GM12878 (cell line): Measurements from ENCODE around the gene SLC13A2. TPM values are rescaled to one million over a fixed set of nuclear protein-coding genes. Genes with fewer than 3 reads are reported as not detected.

Experiments used
- ATAC-seq: fragments of 200-7000 bp; cut with Tn5 transposase; 3 replicates; pipeline ENCODE4 v1.9.1; 2020; ENCODE audit warnings: mild to moderate bottlenecking, moderate library complexity
- BruUV-seq: library from RNA; stranded (reverse); fragments of 400-500 nt; replicated peaks from 2 replicates; lab custom pipeline; 2021; lab: Mats Ljungman, UMichigan
- CTCF ChIA-PET: fragments of 300-600 bp; sonication (Branson Sonifier 250); formaldehyde crosslinking; extraction: SDS; loops from one replicate; lab custom pipeline; 2021; ENCODE audit warnings: inconsistent platforms; lab: Yijun Ruan, JAX
- POLR2A ChIA-PET: fragments of 350-600 bp; formaldehyde crosslinking; extraction: SDS; loops from one replicate; lab custom pipeline; 2021; ENCODE audit warnings: inconsistent platforms; lab: Charles Lee
- RAD21 ChIA-PET: fragments of 300-600 bp; sonication (Branson Sonifier 250); formaldehyde crosslinking; loops from one replicate; lab custom pipeline; 2023; ENCODE audit warnings: antibody characterized with exemption; ENCODE audit not compliant: unreplicated experiment; lab: Charles Lee
- SMC1A ChIA-PET: fragments of 300-600 bp; sonication (Branson Sonifier 250); formaldehyde crosslinking; loops from one replicate; lab custom pipeline; 2023; ENCODE audit not compliant: unreplicated experiment, uncharacterized antibody; lab: Charles Lee
- DNase-seq: peaks from one replicate; pipeline ENCODE4 v3.0.0-alpha.2; 2011; ENCODE audit warnings: low read depth, low spot score
- FAIRE-seq: peaks from 3 replicates; lab custom pipeline; 2011; peaks lifted over from hg19 to GRCh38; lab: Jason Lieb, UNC
- H2AFZ ChIP-seq: 2 replicates; pipeline ENCODE4 v1.6.0; 2011; ENCODE audit warnings: low read depth, low read length, control low read depth; ENCODE audit not compliant: control insufficient read depth
- H3K27ac ChIP-seq: 2 replicates; pipeline ENCODE4 v1.5.1; 2011; ENCODE audit warnings: control low read depth; ENCODE audit not compliant: control insufficient read depth, insufficient read depth
- H3K27me3 ChIP-seq, 2 experiments: replicated peaks in 1 of 2; 2 replicates each; pipeline versions ENCODE4 v1.6.0 to v1.6.1; 2011; ENCODE audit warnings: low read length in 1 of 2; ENCODE audit not compliant: control insufficient read depth in 2 of 2, insufficient read depth in 2 of 2
- H3K36me3 ChIP-seq, 2 experiments: 2 replicates each; pipeline ENCODE4 v1.5.1; 2011; ENCODE audit warnings: low read length in 1 of 2; ENCODE audit not compliant: control insufficient read depth in 2 of 2, insufficient read depth in 2 of 2
- H3K4me1 ChIP-seq: 2 replicates; pipeline ENCODE4 v1.6.1; 2011; ENCODE audit warnings: mild to moderate bottlenecking, low read length, moderate library complexity, mixed read lengths; ENCODE audit not compliant: control insufficient read depth, insufficient read depth
- H3K4me2 ChIP-seq: 2 replicates; pipeline ENCODE4 v1.6.0; 2011; ENCODE audit warnings: control low read depth; ENCODE audit not compliant: control insufficient read depth, insufficient read depth
- H3K4me3 ChIP-seq: fragments of 200-600 bp; sonication (generic); 2 replicates; pipeline ENCODE4 v1.5.1; 2016
- H3K79me2 ChIP-seq: 2 replicates; pipeline ENCODE4 v1.6.0; 2011; ENCODE audit warnings: low read length; ENCODE audit not compliant: control insufficient read depth, insufficient read depth
- H3K9ac ChIP-seq: 2 replicates; pipeline ENCODE4 v1.8.0; 2011; ENCODE audit warnings: low read length, control low read depth, mixed read lengths; ENCODE audit not compliant: control insufficient read depth, insufficient read depth
- H3K9me3 ChIP-seq: replicated peaks from 3 replicates; pipeline ENCODE4 v1.5.1; 2011; ENCODE audit warnings: mild to moderate bottlenecking, low read length; ENCODE audit not compliant: control insufficient read depth, insufficient read depth
- H4K20me1 ChIP-seq: 2 replicates; pipeline ENCODE4 v1.6.0; 2011; ENCODE audit not compliant: control insufficient read depth, insufficient read depth
- CEBPZ ChIP-seq: fragments of 150-350 bp; IDR thresholded peaks from 2 replicates; pipeline ENCODE4 v1.6.1; 2016; ENCODE audit warnings: low read depth, low read length
- EED ChIP-seq: sonication (generic); IDR thresholded peaks from 2 replicates; pipeline ENCODE4 v1.6.1; 2016; ENCODE audit warnings: antibody characterized with exemption, low read depth
- MYC ChIP-seq: IDR thresholded peaks from 2 replicates; pipeline ENCODE4 v1.6.1; 2011; ENCODE audit warnings: mild to moderate bottlenecking, low read length, moderate library complexity, inconsistent platforms; ENCODE audit not compliant: insufficient read depth, insufficient replicate concordance, insufficient read length, severe bottlenecking
- PBX3 ChIP-seq: IDR thresholded peaks from 2 replicates; pipeline ENCODE4 v1.6.1; 2011; ENCODE audit warnings: mild to moderate bottlenecking, low read depth, low read length, moderate library complexity; ENCODE audit not compliant: insufficient replicate concordance
- PRDM15 ChIP-seq: fragments of 450-650 bp; formaldehyde crosslinking; IDR thresholded peaks from 2 replicates; pipeline ENCODE4 v1.4.0; 2020; ENCODE audit warnings: mild to moderate bottlenecking, moderate library complexity
- ZBED1 ChIP-seq: IDR thresholded peaks from 2 replicates; pipeline ENCODE4 v1.6.1; 2016; ENCODE audit warnings: borderline replicate concordance
- WGBS: methylation state at CpG from one replicate; pipeline ENCODE4 v1.1.6; 2016; ENCODE audit warnings: low lambda C conversion rate; ENCODE audit not compliant: insufficient replicate concordance, insufficient coverage; ENCODE audit errors: missing lambda C conversion rate; 5-methylcytosine and 5-hydroxymethylcytosine counted together
- in situ Hi-C: fragments of 300-500 bp; cut with MboI; formaldehyde crosslinking; loops from 9 replicates; pipeline ENCODE4 v1.14.3; 2018; ENCODE audit warnings: mixed read lengths
- intact Hi-C: fragments of 100-400 bp; cut with micrococcal nuclease; formaldehyde crosslinking; loops from one replicate; pipeline ENCODE4 v1.14.2; 2022; ENCODE audit not compliant: unreplicated experiment
- polyA plus RNA-seq, 11 experiments: library from polyadenylated mRNA; depleted of rRNA in 4 of 11; unstranded in 6 of 11; stranded (reverse) in 5 of 11; fragments of >200 nt; fragmentation: Nextera tagmentation in 4 of 11; fragmentation: Illumina TruSeq in 1 of 11; extraction: Ambion mirVana in 4 of 11; extraction: Trizol in 1 of 11; gene quantifications; 1 replicate in 1 of 11; 2 replicates in 10 of 11; pipeline versions ENCODE4 v1.2.1 to v1.2.3, GENCODE V29; 2011 to 2016; ENCODE audit warnings: inconsistent platforms in 2 of 11, missing spikeins in 2 of 11, low read depth in 1 of 11
- total RNA-seq, 4 experiments: library from RNA; depleted of rRNA in 3 of 4; stranded (reverse); fragments of >200 nt in 3 of 4; fragmentation: Illumina TruSeq in 1 of 4; extraction: Trizol in 1 of 4; gene quantifications; 2 replicates each; pipeline versions ENCODE4 v1.2.1 to v1.2.3, GENCODE V29; 2013 to 2021

Gene SLC13A2
- total and polyA plus RNA-seq, 10 of the 15 experiments (the other 5 are each of a cell fraction or from before 2014, with no cell fraction given) = 0.03 to 0.13 (median 0.05) TPM; not detected in 6

GRCh38 chr17:28447396-28447760, 26.1 kb upstream of the SLC13A2 start:
- H3K9me3 ChIP-seq = no peaks in the 10 kb centered on the region
- H3K9ac ChIP-seq = no peak overlapping the region
- DNase-seq (no peak), ATAC-seq (no peak), FAIRE-seq (no peak)
- H3K27ac ChIP-seq = no peak overlapping the region
- no peaks in the 10 kb centered on the region for H3K79me2 ChIP-seq
- in situ Hi-C loops = no loop called here
- H3K36me3 ChIP-seq = no peaks in the 10 kb centered on the region
- no peaks in the 10 kb centered on the region for H3K4me1 ChIP-seq
- H2AFZ ChIP-seq = no peak overlapping the region
- intact Hi-C loops = loop anchor here (10.0 kb wide), 1 partner anchor 97 kb away; no protein-coding TSS in a partner anchor
- H3K4me3 ChIP-seq = no peak overlapping the region
- H3K4me2 ChIP-seq = no peak overlapping the region
- 46% methylated on average over 4 of the region's 5 CpGs for WGBS
- H3K27me3 ChIP-seq = no peaks in the 10 kb centered on the region
- TF ChIP-seq ZBED1 (no peak), PBX3 (no peak), CEBPZ (no peak), EED (no peak), MYC (no peak), PRDM15 (CRISPR knock-in tag) (no peak)
- BruUV-seq = no TSS peak
- ChIA-PET CTCF (no interaction called here), RAD21 (no interaction called here), SMC1A (no interaction called here), POLR2A (no interaction called here)
- H4K20me1 ChIP-seq = no peaks in the 10 kb centered on the region
